GM18868 (cell line): ENCODE measurements around the gene MVK.

ENCODE experiments used
- ATAC-seq: cut with Tn5 transposase; IDR thresholded peaks from one replicate; pipeline ENCODE4 v1.9.1; 2021; ENCODE audit warnings: mild to moderate bottlenecking, moderate library complexity; ENCODE audit not compliant: unreplicated experiment

MVK gene

GRCh38 chr12:109626378-109627115 lies 53.0 kb downstream of the MVK start:
- no peak for ATAC-seq

GRCh38 chr12:109627633-109628032 lies 54.0 kb downstream of the MVK start:
- ATAC-seq, result no peak

GRCh38 chr12:109630107-109630506 lies 56.5 kb downstream of the MVK start:
- no peak for ATAC-seq

GRCh38 chr12:109630815-109631214 lies 57.2 kb downstream of the MVK start:
- ATAC-seq, result no peak

GRCh38 chr12:109631302-109631701 lies 57.7 kb downstream of the MVK start:
- no peak for ATAC-seq

- ATAC-seq, result no peak
Observed at GRCh38 chr12:109631751-109632150, 58.2 kb downstream of the MVK start.

- no peak for ATAC-seq
Observed at GRCh38 chr12:109632342-109632741, 58.7 kb downstream of the MVK start.

- ATAC-seq, result no peak
Observed at GRCh38 chr12:109635717-109636116, 62.1 kb downstream of the MVK start.

- ATAC-seq, result no peak
Observed at GRCh38 chr12:109637348-109637747, 63.8 kb downstream of the MVK start.

- ATAC-seq, result no peak
Observed at GRCh38 chr12:109637996-109638395, 64.4 kb downstream of the MVK start.

- no peak for ATAC-seq
Observed at GRCh38 chr12:109638735-109639134, 65.1 kb downstream of the MVK start.

GRCh38 chr12:109639151-109639872 lies 65.7 kb downstream of the MVK start:
- no peak for ATAC-seq

- no peak for ATAC-seq
Observed at GRCh38 chr12:109640961-109641360, 67.4 kb downstream of the MVK start.

GRCh38 chr12:109641422-109641821 lies 67.8 kb downstream of the MVK start:
- no peak for ATAC-seq

GRCh38 chr12:109642506-109643132 lies 69.0 kb downstream of the MVK start:
- no peak for ATAC-seq

GRCh38 chr12:109645194-109645593 lies 71.6 kb downstream of the MVK start:
- no peak for ATAC-seq

- no peak for ATAC-seq
Observed at GRCh38 chr12:109645708-109646107, 72.1 kb downstream of the MVK start.
